NCI-H2081 (cell line): ENCODE results near the gene KIF26A.

Experiments
- DNase-seq, 2 experiments: peaks; one replicate each; lab custom pipeline; 2025; lab: John Stamatoyannopoulos, UW

KIF26A gene

GRCh38 chr14:104101086-104101621 lies 37.2 kb upstream of the KIF26A start:
- no peak for DNase-seq

- DNase-seq: no peak
Measured at GRCh38 chr14:104101651-104102281, 36.6 kb upstream of the KIF26A start.

GRCh38 chr14:104102282-104102914 lies 36.0 kb upstream of the KIF26A start:
- DNase-seq: no peak

- no peak for DNase-seq
Measured at GRCh38 chr14:104103061-104103445, 35.3 kb upstream of the KIF26A start.

GRCh38 chr14:104103446-104104075 lies 34.8 kb upstream of the KIF26A start:
- DNase-seq: no peak

GRCh38 chr14:104104076-104104901 lies 34.1 kb upstream of the KIF26A start:
- DNase-seq: no peak

- DNase-seq: no peak
Measured at GRCh38 chr14:104105071-104105821, 33.1 kb upstream of the KIF26A start.

- DNase-seq: no peak
Measured at GRCh38 chr14:104105822-104106470, 32.4 kb upstream of the KIF26A start.

GRCh38 chr14:104106471-104106991 lies 31.9 kb upstream of the KIF26A start:
- no peak for DNase-seq

- DNase-seq: no peak
Measured at GRCh38 chr14:104107101-104107581, 31.2 kb upstream of the KIF26A start.

GRCh38 chr14:104107611-104108569 lies 30.5 kb upstream of the KIF26A start:
- DNase-seq: no peak

GRCh38 chr14:104108570-104109541 lies 29.5 kb upstream of the KIF26A start:
- no peak for DNase-seq

- no peak for DNase-seq
Measured at GRCh38 chr14:104109731-104110361, 28.5 kb upstream of the KIF26A start.

- DNase-seq: no peak
Measured at GRCh38 chr14:104110491-104111209, 27.7 kb upstream of the KIF26A start.

- DNase-seq: no peak
Measured at GRCh38 chr14:104111301-104112112, 26.9 kb upstream of the KIF26A start.

- DNase-seq: no peak
Measured at GRCh38 chr14:104112113-104112505, 26.3 kb upstream of the KIF26A start.
